Kidney (tissue), 22 donors: ENCODE measurements around the gene FOXN3. TPM values are rescaled to one million over a fixed set of nuclear protein-coding genes. Genes with fewer than 3 reads are reported as not detected.
A peak's percentile ranks its signal among the peaks of the same experiment; 100 is the strongest.

ENCODE experiments used
- DNase-seq, 5 donors: peaks; one replicate each; pipeline ENCODE4 v3.0.0-alpha.2; 2013 to 2020
- FAIRE-seq: peaks from 2 replicates; lab custom pipeline; 2012; peaks lifted over from hg19 to GRCh38; lab: Jason Lieb, UNC
- H3K27ac ChIP-seq, 2 donors: one replicate each; pipeline ENCODE4 v1.7.0; 2013; ENCODE audit warnings: low read depth in 2 of 2, low read length in 2 of 2, inconsistent platforms in 1 of 2
- H3K27me3 ChIP-seq: one replicate; pipeline ENCODE4 v1.7.1; 2013; ENCODE audit warnings: low read length, inconsistent platforms; ENCODE audit not compliant: control insufficient read depth, insufficient read depth
- H3K36me3 ChIP-seq, 3 donors: one replicate each; pipeline versions ENCODE4 v1.7.0 to v1.7.1; 2013; ENCODE audit warnings: low read length in 3 of 3, control low read depth in 1 of 3, inconsistent platforms in 1 of 3; ENCODE audit not compliant: insufficient read depth in 3 of 3, control insufficient read depth in 2 of 3
- H3K4me1 ChIP-seq, 3 donors: one replicate each; pipeline versions ENCODE4 v1.7.0 to v1.7.1; 2013; ENCODE audit warnings: low read length in 3 of 3, inconsistent platforms in 1 of 3, low read depth in 1 of 3; ENCODE audit not compliant: control insufficient read depth in 2 of 3, insufficient read depth in 2 of 3
- H3K4me3 ChIP-seq, 3 donors: one replicate each; pipeline versions ENCODE4 v1.7.0 to v1.8.1; 2013; ENCODE audit warnings: low read length in 3 of 3, control low read depth in 1 of 3, inconsistent platforms in 1 of 3
- H3K9ac ChIP-seq, 3 donors: one replicate each; pipeline versions ENCODE4 v1.7.0 to v1.7.1; 2013; ENCODE audit warnings: low read length in 3 of 3, control low read depth in 1 of 3, inconsistent platforms in 1 of 3
- H3K9me3 ChIP-seq, 3 donors: one replicate each; pipeline versions ENCODE4 v1.7.0 to v1.7.1; 2013; ENCODE audit warnings: low read length in 3 of 3, control low read depth in 1 of 3, inconsistent platforms in 1 of 3; ENCODE audit not compliant: control insufficient read depth in 2 of 3, insufficient read depth in 1 of 3
- CTCF ChIP-seq: IDR thresholded peaks from 3 replicates; pipeline ENCODE4 v1.5.1; 2012; ENCODE audit warnings: mild to moderate bottlenecking, moderate library complexity, borderline replicate concordance; ENCODE audit not compliant: insufficient read depth; ENCODE audit errors: extremely low read depth
- intact Hi-C: fragments of 100-400 bp; cut with DNase I; formaldehyde crosslinking; loops from one replicate; pipeline ENCODE4 v1.11.1; 2022
- long read RNA-seq, 10 donors: library from polyadenylated mRNA in 1 of 10; unstranded in 1 of 10; transcript quantifications; one replicate each; pipeline ENCODE4 v2.0.0 and lab custom pipeline, GENCODE V29; 2021 to 2026
- polyA plus RNA-seq: library from polyadenylated mRNA; stranded (reverse); fragments of 350-450 nt; fragmentation: Illumina TruSeq; extraction: RNeasy Lipid Tissue Mini Kit (QIAGEN cat#74804); gene quantifications from one replicate; pipeline ENCODE4 v1.2.3, GENCODE V29; 2014; ENCODE audit warnings: low read depth, low replicate concordance; ENCODE audit not compliant: insufficient read depth
- total RNA-seq: library from RNA; stranded (reverse); fragmentation: NEBNext Ultra II Directional; extraction: Animal tissue kit (Norgen Biotek cat#: 25700); gene quantifications from one replicate; pipeline ENCODE4 v1.2.1, GENCODE V29; 2021
- donor health status: control.
- donor health status: control.
- donor health status: control.
- donor health status: control.
- donor health status: control.
- donor health status: DM: yes; HTN: yes; CAD: no.
- donor health status: Normal renal cell carcinoma (clear cell type).

The FOXN3 gene, protein sequence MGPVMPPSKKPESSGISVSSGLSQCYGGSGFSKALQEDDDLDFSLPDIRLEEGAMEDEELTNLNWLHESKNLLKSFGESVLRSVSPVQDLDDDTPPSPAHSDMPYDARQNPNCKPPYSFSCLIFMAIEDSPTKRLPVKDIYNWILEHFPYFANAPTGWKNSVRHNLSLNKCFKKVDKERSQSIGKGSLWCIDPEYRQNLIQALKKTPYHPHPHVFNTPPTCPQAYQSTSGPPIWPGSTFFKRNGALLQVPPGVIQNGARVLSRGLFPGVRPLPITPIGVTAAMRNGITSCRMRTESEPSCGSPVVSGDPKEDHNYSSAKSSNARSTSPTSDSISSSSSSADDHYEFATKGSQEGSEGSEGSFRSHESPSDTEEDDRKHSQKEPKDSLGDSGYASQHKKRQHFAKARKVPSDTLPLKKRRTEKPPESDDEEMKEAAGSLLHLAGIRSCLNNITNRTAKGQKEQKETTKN
- total RNA-seq (50.1 TPM), polyA plus RNA-seq (6.4 TPM)
- long read RNA-seq, donor 1, partial matches to known transcripts, result 0 of 5 reads
- long read RNA-seq, donor 1, other reads (novel, unspliced or antisense), result 0 of 5 reads
- long read RNA-seq, donor 2, partial matches to known transcripts, result 0 of 2 reads
- long read RNA-seq, donor 2, other reads (novel, unspliced or antisense), result 0 of 2 reads
- long read RNA-seq, donor 3, partial matches to known transcripts, result 0 of 2 reads
- long read RNA-seq, donor 3, other reads (novel, unspliced or antisense), result 0 of 2 reads
- long read RNA-seq, donor 4, partial matches to known transcripts, result 0 of 3 reads
- long read RNA-seq, donor 4, other reads (novel, unspliced or antisense), result 0 of 3 reads
- long read RNA-seq, donor 5, result 0 reads
- long read RNA-seq, donor 6, partial matches to known transcripts, result 0 of 2 reads
- long read RNA-seq, donor 6, other reads (novel, unspliced or antisense), result 0 of 2 reads
- long read RNA-seq, donor 7, partial matches to known transcripts, result 0 of 30 reads
- long read RNA-seq, donor 7, other reads (novel, unspliced or antisense), result 26 of 30 reads
- long read RNA-seq, donor 8, partial matches to known transcripts, result 0 of 4 reads
- long read RNA-seq, donor 8, other reads (novel, unspliced or antisense), result 0 of 4 reads
- long read RNA-seq, donor 9, partial matches to known transcripts, result 0 of 5 reads
- long read RNA-seq, donor 9, other reads (novel, unspliced or antisense), result 0 of 5 reads
- long read RNA-seq, donor 10, transcript FOXN3-214 (6 exons, 2,692 nt), result major isoform, 6 of 9 reads
- long read RNA-seq, donor 10, partial matches to known transcripts, result 0 of 9 reads
- long read RNA-seq, donor 10, other reads (novel, unspliced or antisense), result 0 of 9 reads

DNA sequence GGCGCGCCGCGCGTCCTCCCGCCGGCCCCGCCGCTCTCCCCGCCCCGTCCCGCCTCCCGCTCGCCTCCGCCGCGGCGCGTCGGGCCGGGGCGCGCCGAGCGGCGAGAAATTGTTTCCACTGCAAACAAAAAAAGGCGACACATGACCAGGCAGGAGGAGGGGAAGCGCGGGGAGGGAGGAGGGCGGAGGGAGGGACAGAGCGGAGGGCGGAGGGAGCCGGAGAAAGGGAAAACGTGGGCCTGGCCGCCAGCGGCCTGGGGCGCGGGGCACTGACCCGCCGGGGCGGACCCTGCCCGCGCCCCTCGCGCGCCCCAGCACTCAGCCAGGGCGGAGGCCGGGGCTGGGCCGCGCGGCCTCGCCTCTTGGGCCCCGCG lies at the start of gene FOXN3:
TSS of gene FOXN3 (minus strand) at position 143 of the 374 bp plus-strand sequence. CDS start 4,757 bp downstream, outside the sequence.
- peaks cover 0 to 2% (median 0%) of the 10 kb centered on the region in 3 donors for H3K36me3 ChIP-seq
- no peaks in the 10 kb centered on the region for H3K9me3 ChIP-seq
- peak within 1 kb of the TSS; percentile 84 to 89 (median 86) for H3K4me3 ChIP-seq
- intact Hi-C loops, result no loop called here
- H3K4me1 ChIP-seq, result peaks cover 0 to 13% (median 10%) of the 10 kb centered on the region in 3 donors
- no peak for FAIRE-seq
- DNase-seq, result peak; percentile 93 to 97 (median 94)
- peak within 1 kb of the TSS; percentile 52 to 92 (median 77) for H3K9ac ChIP-seq
- peak within 1 kb of the TSS; percentile 81 to 87 for H3K27ac ChIP-seq
- TF ChIP-seq CTCF, result no peak
- H3K27me3 ChIP-seq, result no peaks in the 10 kb centered on the region

GRCh38 chr14:89466484-89466883 lies 49.5 kb upstream of the FOXN3 start:
- no peak for DNase-seq
- H3K27ac ChIP-seq, result no peak overlapping the region
- no peaks in the 10 kb centered on the region for H3K36me3 ChIP-seq
- no peak overlapping the region for H3K4me3 ChIP-seq
- H3K9me3 ChIP-seq, result no peaks in the 10 kb centered on the region
- no peak overlapping the region for H3K9ac ChIP-seq
- H3K27me3 ChIP-seq, result no peaks in the 10 kb centered on the region
- TF ChIP-seq CTCF, result no peak
- FAIRE-seq, result no peak
- H3K4me1 ChIP-seq, result no peaks in the 10 kb centered on the region
- intact Hi-C loops, result no loop called here

DNA sequence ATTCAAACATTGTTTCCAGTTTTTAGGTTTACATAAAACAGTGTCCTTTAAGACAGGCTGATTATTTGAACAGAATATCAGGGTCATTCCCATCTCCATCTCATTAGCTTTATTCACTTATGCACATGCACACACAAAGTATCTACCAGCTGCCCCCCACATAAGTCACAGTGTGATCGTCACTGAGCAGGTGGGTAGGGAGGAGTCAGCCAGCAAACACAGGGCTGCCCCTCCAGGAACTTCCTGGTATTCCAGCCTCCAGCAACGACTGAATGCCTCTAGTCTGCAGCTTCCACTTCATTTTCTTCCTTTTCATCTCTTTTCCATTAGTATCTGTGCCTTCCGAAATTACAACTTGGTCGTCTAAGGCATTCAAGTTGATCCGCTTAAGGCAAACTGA lies 48.8 kb upstream of the FOXN3 start:
- intact Hi-C loops, result no loop called here
- Histone ChIP-seq H3K36me3 (no peaks in the 10 kb centered on the region), H3K4me1 (no peaks in the 10 kb centered on the region), H3K9ac (no peak overlapping the region), H3K9me3 (no peaks in the 10 kb centered on the region), H3K4me3 (no peak overlapping the region), H3K27ac (no peak overlapping the region), H3K27me3 (no peaks in the 10 kb centered on the region)
- no peak for TF ChIP-seq CTCF
- FAIRE-seq, result no peak
- DNase-seq, result no peak
